IPS-15b (cell line): ENCODE measurements around the gene MMP12.
"Not testable (repeated sequence)": the region's sequence is repeated elsewhere in the genome, so short reads cannot be mapped to it uniquely, and the experiment has no call there.

Source experiments
- H3K27me3 ChIP-seq: one replicate; pipeline ENCODE4 v1.6.1; 2013; ENCODE audit warnings: low read length; ENCODE audit not compliant: control insufficient read depth, insufficient read depth
- H3K36me3 ChIP-seq: one replicate; pipeline ENCODE4 v1.6.1; 2013; ENCODE audit warnings: low read length; ENCODE audit not compliant: control insufficient read depth, insufficient read depth
- H3K4me1 ChIP-seq: one replicate; pipeline ENCODE4 v1.6.1; 2013; ENCODE audit warnings: mild to moderate bottlenecking, low read length; ENCODE audit not compliant: control insufficient read depth, insufficient read depth
- H3K4me3 ChIP-seq: one replicate; pipeline ENCODE4 v1.5.1; 2013; ENCODE audit warnings: low read depth, low read length
- H3K9ac ChIP-seq: one replicate; pipeline ENCODE4 v1.6.1; 2013; ENCODE audit warnings: low read depth, mild to moderate bottlenecking, low read length
- H3K9me3 ChIP-seq: one replicate; pipeline ENCODE4 v1.6.1; 2013; ENCODE audit warnings: mild to moderate bottlenecking, low read length; ENCODE audit not compliant: control insufficient read depth, insufficient read depth

Gene MMP12

GRCh38 chr11:102886999-102887398 lies 12.2 kb upstream of the MMP12 start:
- Histone ChIP-seq H3K4me1 (no peaks in the 10 kb centered on the region), H3K9me3 (no peaks in the 10 kb centered on the region), H3K4me3 (no peak overlapping the region), H3K9ac (no peak overlapping the region), H3K27me3 (no peaks in the 10 kb centered on the region), H3K36me3 (no peaks in the 10 kb centered on the region)

DNA sequence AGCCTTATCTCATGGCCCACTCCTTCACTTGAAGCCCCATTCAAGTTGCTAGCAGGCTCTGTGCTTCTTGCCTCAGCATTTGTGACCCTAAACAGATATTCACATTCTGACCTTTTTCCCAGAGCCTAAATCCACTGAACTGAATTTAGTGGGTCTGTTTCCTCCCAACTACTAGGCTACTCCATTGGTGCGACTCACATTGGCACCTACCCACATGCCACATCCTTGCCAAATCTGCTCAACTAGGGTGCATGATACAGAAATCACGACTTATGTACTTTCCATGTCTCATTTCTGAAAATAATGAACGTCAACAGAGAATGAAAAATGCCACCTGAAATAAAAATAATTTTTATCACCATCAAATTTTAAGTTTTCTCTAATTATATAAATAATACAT lies 8.4 kb upstream of the MMP12 start:
- Histone ChIP-seq H3K4me1 (no peaks in the 10 kb centered on the region), H3K9me3 (no peaks in the 10 kb centered on the region), H3K4me3 (no peak overlapping the region), H3K36me3 (no peaks in the 10 kb centered on the region), H3K27me3 (no peaks in the 10 kb centered on the region), H3K9ac (no peak overlapping the region)

- Histone ChIP-seq H3K9ac (no peak overlapping the region), H3K9me3 (no peaks in the 10 kb centered on the region), H3K27me3 (no peaks in the 10 kb centered on the region), H3K4me1 (no peaks in the 10 kb centered on the region), H3K36me3 (no peaks in the 10 kb centered on the region), H3K4me3 (no peak overlapping the region)
Measured at GRCh38 chr11:102882389-102883024, 7.7 kb upstream of the MMP12 start.

GRCh38 chr11:102879801-102880200 lies 5.0 kb upstream of the MMP12 start:
- Histone ChIP-seq H3K9ac (no peak overlapping the region), H3K27me3 (no peaks in the 10 kb centered on the region), H3K4me3 (no peak overlapping the region), H3K36me3 (no peaks in the 10 kb centered on the region), H3K4me1 (no peaks in the 10 kb centered on the region), H3K9me3 (no peaks in the 10 kb centered on the region)

DNA sequence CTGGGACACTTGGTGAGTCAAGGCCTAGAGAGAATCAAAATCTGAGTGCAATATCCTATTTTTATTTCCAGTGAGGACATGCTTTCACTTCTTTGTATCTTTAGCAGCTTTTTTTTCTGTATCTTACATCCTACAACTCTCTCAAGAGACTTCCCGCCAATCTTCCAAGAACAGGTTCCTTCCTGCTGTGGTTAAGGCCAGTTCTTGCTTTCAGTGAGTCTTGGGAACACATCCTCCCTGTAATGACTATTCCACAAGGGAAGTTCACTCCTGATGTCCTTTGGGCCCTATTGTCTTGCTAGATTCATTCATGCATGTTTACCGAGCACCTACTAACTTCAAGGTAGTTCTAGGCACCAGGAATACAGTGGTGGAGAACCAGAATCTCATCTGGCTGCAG lies 3.8 kb upstream of the MMP12 start:
- H3K9ac ChIP-seq: no peak overlapping the region
- H3K4me1 ChIP-seq: no peaks in the 10 kb centered on the region

GRCh38 chr11:102869354-102869964 lies 5.3 kb downstream of the MMP12 start:
- not testable (repeated sequence) for H3K4me1 ChIP-seq, H3K9me3 ChIP-seq, H3K4me3 ChIP-seq, H3K9ac ChIP-seq, H3K27me3 ChIP-seq, H3K36me3 ChIP-seq

More for the DNA sequence above, 3.8 kb upstream of the MMP12 start:
- Histone ChIP-seq H3K9me3 (no peaks in the 10 kb centered on the region), H3K36me3 (no peaks in the 10 kb centered on the region), H3K4me3 (no peak overlapping the region), H3K27me3 (no peaks in the 10 kb centered on the region)

DNA sequence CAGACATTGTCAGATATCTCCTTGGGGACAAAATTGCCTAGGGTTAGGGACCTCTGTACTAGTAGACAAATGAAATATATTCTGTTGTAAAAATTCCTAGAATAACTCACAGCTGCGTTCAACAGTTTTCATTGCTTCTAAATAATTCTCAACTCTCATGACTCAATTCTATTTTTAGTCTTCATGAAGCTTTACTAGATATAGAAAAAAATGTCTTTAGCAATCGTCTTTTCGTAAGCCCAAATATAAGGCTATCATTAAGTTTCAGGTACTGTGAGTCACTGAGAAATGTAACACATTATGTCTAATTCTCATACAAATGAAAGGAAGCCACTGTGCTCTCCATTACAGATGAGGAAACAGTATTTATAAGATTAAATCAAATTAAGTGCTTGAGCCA lies 6.4 kb downstream of the MMP12 start:
- Histone ChIP-seq H3K9ac (no peak overlapping the region), H3K27me3 (no peaks in the 10 kb centered on the region), H3K4me3 (no peak overlapping the region), H3K36me3 (no peaks in the 10 kb centered on the region), H3K4me1 (no peaks in the 10 kb centered on the region), H3K9me3 (no peaks in the 10 kb centered on the region)

GRCh38 chr11:102864724-102865123 lies 10.1 kb downstream of the MMP12 start:
- H3K27me3 ChIP-seq: no peaks in the 10 kb centered on the region
- no peaks in the 10 kb centered on the region for H3K4me1 ChIP-seq
- no peak overlapping the region for H3K9ac ChIP-seq
- H3K9me3 ChIP-seq: no peaks in the 10 kb centered on the region
- H3K36me3 ChIP-seq: no peaks in the 10 kb centered on the region
- H3K4me3 ChIP-seq: no peak overlapping the region

DNA sequence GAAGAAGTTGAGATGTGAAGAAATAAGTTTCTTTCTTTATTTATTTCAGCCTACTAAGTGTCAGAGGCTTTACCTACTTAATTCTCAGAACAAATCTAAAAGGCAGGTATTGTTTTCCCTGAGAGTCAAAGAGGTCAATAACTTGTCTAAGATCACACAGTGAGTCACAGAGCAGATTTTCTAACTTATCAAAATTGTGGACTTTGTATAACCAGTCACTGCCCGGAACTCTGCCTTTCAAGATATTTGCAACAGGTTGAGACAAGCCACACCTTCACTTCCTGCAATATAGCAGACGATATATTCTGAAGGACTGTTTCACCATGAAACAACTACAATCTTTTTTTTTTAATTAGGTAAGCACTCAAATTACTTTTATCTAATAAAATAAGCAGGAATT lies 20.8 kb downstream of the MMP12 start:
- H3K27me3 ChIP-seq: no peaks in the 10 kb centered on the region
- H3K4me3 ChIP-seq: no peak overlapping the region
- no peaks in the 10 kb centered on the region for H3K9me3 ChIP-seq
- no peaks in the 10 kb centered on the region for H3K36me3 ChIP-seq
- H3K4me1 ChIP-seq: no peaks in the 10 kb centered on the region
- H3K9ac ChIP-seq: no peak overlapping the region

- no peak overlapping the region for H3K4me3 ChIP-seq
- no peaks in the 10 kb centered on the region for H3K4me1 ChIP-seq
- no peak overlapping the region for H3K9ac ChIP-seq
- no peaks in the 10 kb centered on the region for H3K27me3 ChIP-seq
- H3K36me3 ChIP-seq: no peaks in the 10 kb centered on the region
- H3K9me3 ChIP-seq: no peaks in the 10 kb centered on the region
Measured at GRCh38 chr11:102853055-102853454, 21.7 kb downstream of the MMP12 start.

- no peak overlapping the region for H3K9ac ChIP-seq
- H3K36me3 ChIP-seq: no peaks in the 10 kb centered on the region
- no peaks in the 10 kb centered on the region for H3K4me1 ChIP-seq
- no peak overlapping the region for H3K4me3 ChIP-seq
- no peaks in the 10 kb centered on the region for H3K9me3 ChIP-seq
- H3K27me3 ChIP-seq: no peaks in the 10 kb centered on the region
Measured at GRCh38 chr11:102850973-102851745, 23.6 kb downstream of the MMP12 start.

DNA sequence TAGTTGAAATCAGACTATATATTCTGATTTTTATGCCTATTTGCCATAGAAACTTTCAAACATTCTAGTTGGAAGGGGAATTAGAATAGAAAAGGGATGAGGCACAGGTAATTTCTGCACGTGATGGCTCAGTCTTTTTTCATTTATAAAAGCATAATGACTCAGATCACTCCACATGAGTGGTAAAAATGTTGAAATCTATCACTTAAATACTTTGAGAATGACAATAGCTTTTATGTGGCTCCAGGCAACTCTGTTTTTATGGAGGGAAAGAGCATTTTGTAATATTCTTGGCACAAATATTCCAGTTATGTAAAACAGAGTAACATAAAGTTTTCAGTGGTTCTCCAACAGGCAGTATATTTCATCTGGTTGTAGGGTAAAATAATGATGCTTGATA lies 25.5 kb downstream of the MMP12 start:
- H3K4me3 ChIP-seq: no peak overlapping the region
- no peaks in the 10 kb centered on the region for H3K27me3 ChIP-seq
- H3K9ac ChIP-seq: no peak overlapping the region
- no peaks in the 10 kb centered on the region for H3K36me3 ChIP-seq
- no peaks in the 10 kb centered on the region for H3K4me1 ChIP-seq
- H3K9me3 ChIP-seq: no peaks in the 10 kb centered on the region
